H9 (cell line): ENCODE measurements around the gene NAPB. TPM values are rescaled to one million over a fixed set of nuclear protein-coding genes. Genes with fewer than 3 reads are reported as not detected.

Experiments
- DNase-seq: peaks from one replicate; pipeline ENCODE4 v3.0.0-alpha.2; 2017
- H2AFZ ChIP-seq: one replicate; pipeline ENCODE4 v1.6.1; 2013; ENCODE audit warnings: mild to moderate bottlenecking, low read length, control low read depth, moderate library complexity
- H2AK5ac ChIP-seq: 2 replicates; pipeline ENCODE4 v1.6.1; 2013; ENCODE audit warnings: low read length, control low read depth, mixed read lengths; ENCODE audit not compliant: insufficient read length
- H2BK120ac ChIP-seq: one replicate; pipeline ENCODE4 v1.6.1; 2013; ENCODE audit warnings: low read depth, mild to moderate bottlenecking, low read length, control low read depth, inconsistent platforms; ENCODE audit not compliant: poor library complexity, severe bottlenecking
- H2BK12ac ChIP-seq: 2 replicates; pipeline ENCODE4 v1.6.1; 2013; ENCODE audit warnings: low read length, control low read depth, mixed read lengths, low read depth; ENCODE audit not compliant: insufficient read length
- H2BK15ac ChIP-seq: 2 replicates; pipeline ENCODE4 v1.6.1; 2013; ENCODE audit warnings: low read depth, low read length, control low read depth
- H2BK20ac ChIP-seq: one replicate; pipeline ENCODE4 v1.6.1; 2013; ENCODE audit warnings: low read depth, mild to moderate bottlenecking, low read length, control low read depth, inconsistent platforms; ENCODE audit not compliant: poor library complexity, severe bottlenecking
- H2BK5ac ChIP-seq: 2 replicates; pipeline ENCODE4 v1.6.1; 2013; ENCODE audit warnings: low read length, control low read depth, mixed read lengths; ENCODE audit not compliant: insufficient read length
- H3K14ac ChIP-seq: 2 replicates; pipeline ENCODE4 v1.6.1; 2013; ENCODE audit warnings: low read length, control low read depth; ENCODE audit not compliant: insufficient read depth
- H3K18ac ChIP-seq: 2 replicates; pipeline ENCODE4 v1.6.1; 2013; ENCODE audit warnings: low read depth, mild to moderate bottlenecking, mixed read lengths, low read length, control low read depth; ENCODE audit not compliant: insufficient read length
- H3K23ac ChIP-seq: 2 replicates; pipeline ENCODE4 v1.6.1; 2013; ENCODE audit warnings: low read length, control low read depth, mixed read lengths, low read depth; ENCODE audit not compliant: insufficient read length
- H3K23me2 ChIP-seq: 2 replicates; pipeline ENCODE4 v1.6.1; 2013; ENCODE audit warnings: low read depth, mild to moderate bottlenecking, mixed read lengths, low read length, control low read depth; ENCODE audit not compliant: insufficient read length, poor library complexity, severe bottlenecking
- H3K27ac ChIP-seq: 2 replicates; pipeline ENCODE4 v1.5.1; 2013; ENCODE audit warnings: low read length, control low read depth, mixed read lengths, low read depth; ENCODE audit not compliant: insufficient read length
- H3K27me3 ChIP-seq: 2 replicates; pipeline ENCODE4 v1.6.1; 2013; ENCODE audit warnings: low read length, control low read depth, inconsistent platforms; ENCODE audit not compliant: insufficient read depth
- H3K4ac ChIP-seq: 2 replicates; pipeline ENCODE4 v1.6.1; 2013; ENCODE audit warnings: low read depth, mild to moderate bottlenecking, control low read depth, inconsistent platforms, low read length, moderate library complexity
- H3K4me1 ChIP-seq: 2 replicates; pipeline ENCODE4 v1.6.1; 2013; ENCODE audit warnings: low read length, control low read depth, inconsistent platforms; ENCODE audit not compliant: insufficient read depth
- H3K4me2 ChIP-seq: 2 replicates; pipeline ENCODE4 v1.6.1; 2013; ENCODE audit warnings: low read length, control low read depth, mixed read lengths; ENCODE audit not compliant: insufficient read length, insufficient read depth
- H3K56ac ChIP-seq: 2 replicates; pipeline ENCODE4 v1.6.1; 2013; ENCODE audit warnings: low read depth, mild to moderate bottlenecking, mixed read lengths, low read length, control low read depth; ENCODE audit not compliant: insufficient read length
- H3K79me1 ChIP-seq: 2 replicates; pipeline ENCODE4 v1.6.1; 2013; ENCODE audit warnings: low read depth, mild to moderate bottlenecking, moderate library complexity, low read length, control low read depth, inconsistent platforms; ENCODE audit not compliant: insufficient read depth, poor library complexity, severe bottlenecking
- H3K79me2 ChIP-seq: 2 replicates; pipeline ENCODE4 v1.6.1; 2013; ENCODE audit warnings: low read length, control low read depth, inconsistent platforms; ENCODE audit not compliant: insufficient read depth
- H3K9ac ChIP-seq: 2 replicates; pipeline ENCODE4 v1.6.1; 2013; ENCODE audit warnings: low read length, control low read depth, mixed read lengths; ENCODE audit not compliant: insufficient read length; ENCODE audit errors: extremely low read depth
- H3K9me3 ChIP-seq: one replicate; pipeline ENCODE4 v1.6.1; 2013; ENCODE audit warnings: low read depth, low read length, inconsistent platforms; ENCODE audit not compliant: control insufficient read depth
- H3T11ph ChIP-seq: one replicate; pipeline ENCODE4 v1.6.1; 2013; ENCODE audit warnings: mild to moderate bottlenecking, low read length, control low read depth, inconsistent platforms
- H4K20me1 ChIP-seq: one replicate; pipeline ENCODE4 v1.6.1; 2013; ENCODE audit not compliant: control insufficient read depth, insufficient read length, insufficient read depth
- H4K5ac ChIP-seq: 2 replicates; pipeline ENCODE4 v1.6.1; 2013; ENCODE audit warnings: low read depth, mild to moderate bottlenecking, mixed read lengths, low read length, control low read depth; ENCODE audit not compliant: insufficient read length
- H4K8ac ChIP-seq: replicated peaks from 2 replicates; pipeline ENCODE4 v1.6.1; 2013; ENCODE audit warnings: low read length, control low read depth, mixed read lengths, low read depth; ENCODE audit not compliant: insufficient read length
- H4K91ac ChIP-seq: 2 replicates; pipeline ENCODE4 v1.6.1; 2013; ENCODE audit warnings: low read depth, mild to moderate bottlenecking, moderate library complexity, mixed read lengths, low read length, control low read depth; ENCODE audit not compliant: insufficient read length
- H3K27ac Mint-ChIP-seq, 3 experiments: 2 replicates in 2 of 3; 3 replicates in 1 of 3; pipeline ENCODE4 v1.8.0; 2020 to 2021; ENCODE audit warnings: mixed read lengths in 3 of 3, mild to moderate bottlenecking in 1 of 3, moderate library complexity in 1 of 3
- H3K27me3 Mint-ChIP-seq: 2 replicates; pipeline ENCODE4 v1.8.0; 2021; ENCODE audit warnings: low read depth, mild to moderate bottlenecking, moderate library complexity, mixed read lengths
- H3K36me3 Mint-ChIP-seq, 3 experiments: 2 replicates in 2 of 3; 3 replicates in 1 of 3; pipeline ENCODE4 v1.8.0; 2020 to 2021; ENCODE audit warnings: low read depth in 3 of 3, mixed read lengths in 3 of 3; ENCODE audit not compliant: insufficient read depth in 1 of 3
- H3K4me1 Mint-ChIP-seq, 2 experiments: 2 replicates each; pipeline ENCODE4 v1.8.0; 2020; ENCODE audit warnings: mixed read lengths in 2 of 2
- H3K4me3 Mint-ChIP-seq, 2 experiments: 2 replicates in 1 of 2; 3 replicates in 1 of 2; pipeline ENCODE4 v1.8.0; 2020 to 2021; ENCODE audit warnings: mild to moderate bottlenecking in 2 of 2, mixed read lengths in 2 of 2, moderate library complexity in 1 of 2
- H3K9me3 Mint-ChIP-seq, 2 experiments: 2 replicates in 1 of 2; 3 replicates in 1 of 2; pipeline ENCODE4 v1.8.0; 2020; ENCODE audit warnings: mild to moderate bottlenecking in 2 of 2, mixed read lengths in 2 of 2, moderate library complexity in 1 of 2
- CTCF ChIP-seq: fragments of 200-600 bp; sonication (generic); conservative IDR thresholded peaks from 3 replicates; pipeline ENCODE4 v1.8.0; 2021; ENCODE audit warnings: antibody characterized with exemption, mild to moderate bottlenecking
- WGBS: extraction: QIAGEN DNeasy Blood & Tissue Kit; methylation state at CpG from one replicate; pipeline ENCODE4 v1.1.7; 2013; ENCODE audit warnings: missing lambda C conversion rate, low lambda C conversion rate, mixed read lengths; ENCODE audit not compliant: insufficient read length; ENCODE audit errors: extremely low coverage; 5-methylcytosine and 5-hydroxymethylcytosine counted together
- total RNA-seq: library from RNA; stranded (reverse); gene quantifications from 2 replicates; pipeline ENCODE4 v1.2.1, GENCODE V29; 2021

Gene NAPB
- total RNA-seq, 1 experiment from 2014 or later: 10.4 TPM

GRCh38 chr20:23366384-23366783 lies 54.9 kb downstream of the NAPB start:
- no peak overlapping the region for H3K9ac ChIP-seq
- Mint-ChIP-seq H3K27ac (0 out of 7 replicates have a peak overlapping the region, but pooled peaks of 1 of the 3 experiments have one; percentile 50), H3K9me3 (no peaks in the 10 kb centered on the region), H3K4me3 (no peak overlapping the region), H3K27me3 (no peaks in the 10 kb centered on the region), H3K36me3 (peaks cover 28 to 56% (median 46%) of the 10 kb centered on the region in 3 experiments), H3K4me1 (peaks cover 12 to 21% of the 10 kb centered on the region in 2 experiments)
- TF ChIP-seq CTCF: no peak
- no peak overlapping the region for H2AK5ac ChIP-seq
- H3K18ac ChIP-seq: no peak overlapping the region
- H3T11ph ChIP-seq: no peak overlapping the region
- H3K4ac ChIP-seq: no peak overlapping the region
- no peaks in the 10 kb centered on the region for H3K27me3 ChIP-seq
- no peak overlapping the region for H2BK15ac ChIP-seq
- H4K91ac ChIP-seq: no peak overlapping the region
- no peak overlapping the region for H3K27ac ChIP-seq
- DNase-seq: no peak
- no peak overlapping the region for H4K5ac ChIP-seq
- H3K23ac ChIP-seq: no peak overlapping the region
- H3K23me2 ChIP-seq: peaks cover 6% of the 10 kb centered on the region
- no CpG with 5 or more reads among the region's 1 CpG for WGBS
- H3K79me2 ChIP-seq: peaks cover 7% of the 10 kb centered on the region; the same call in 1 of the 2 replicates
- H2BK120ac ChIP-seq: no peak overlapping the region
- H3K4me2 ChIP-seq: no peak overlapping the region
- no peaks in the 10 kb centered on the region for H3K9me3 ChIP-seq
- no peak overlapping the region for H2AFZ ChIP-seq
- H3K79me1 ChIP-seq: peaks cover 3% of the 10 kb centered on the region
- no peak overlapping the region for H2BK12ac ChIP-seq
- no peak overlapping the region for H3K14ac ChIP-seq
- H2BK20ac ChIP-seq: no peak overlapping the region
- no peaks in the 10 kb centered on the region; the same call in 1 of the 2 replicates for H3K4me1 ChIP-seq
- no peak overlapping the region for H4K8ac ChIP-seq
- H3K56ac ChIP-seq: no peak overlapping the region
- no peak overlapping the region for H2BK5ac ChIP-seq
- H4K20me1 ChIP-seq: no peaks in the 10 kb centered on the region
